ENCODE results near the gene SPTBN5.
A peak's percentile ranks its signal among the peaks of the same experiment; 100 is the strongest.

The SPTBN5 gene

DNA sequence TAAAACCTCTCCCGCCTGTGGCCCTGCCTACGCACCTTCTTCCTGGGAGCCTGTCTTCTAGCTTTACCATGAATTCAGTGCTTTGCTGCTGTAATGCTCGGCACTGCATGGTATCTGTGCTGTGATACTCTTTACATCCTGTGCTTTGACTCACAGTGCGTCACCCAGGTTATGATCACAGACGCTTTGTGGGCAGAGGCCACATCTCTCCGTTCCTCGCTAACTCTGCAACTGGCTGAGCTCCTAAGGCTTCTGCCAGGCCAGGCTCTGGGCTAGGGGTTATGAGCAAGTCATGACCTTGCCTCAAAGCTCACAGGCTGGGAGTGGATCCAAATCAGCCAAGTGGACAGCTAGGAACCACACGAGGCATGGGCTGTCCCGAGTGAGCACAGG lies 23.2 kb downstream of the SPTBN5 start:
- Mint-ChIP-seq H3K9me3 (no peaks in the 10 kb centered on the region), H3K36me3 (ENCODE audit: low read depth) (no peaks in the 10 kb centered on the region), H3K27ac (peak overlapping the region; percentile 93), H3K27me3 (ENCODE audit: low read depth, poor library complexity) (peaks cover 19% of the 10 kb centered on the region), H3K4me1 (peaks cover 44% of the 10 kb centered on the region), H3K4me3 (no peak overlapping the region)
- DNase-seq = no peak
- TF ChIP-seq, protein P1, sequence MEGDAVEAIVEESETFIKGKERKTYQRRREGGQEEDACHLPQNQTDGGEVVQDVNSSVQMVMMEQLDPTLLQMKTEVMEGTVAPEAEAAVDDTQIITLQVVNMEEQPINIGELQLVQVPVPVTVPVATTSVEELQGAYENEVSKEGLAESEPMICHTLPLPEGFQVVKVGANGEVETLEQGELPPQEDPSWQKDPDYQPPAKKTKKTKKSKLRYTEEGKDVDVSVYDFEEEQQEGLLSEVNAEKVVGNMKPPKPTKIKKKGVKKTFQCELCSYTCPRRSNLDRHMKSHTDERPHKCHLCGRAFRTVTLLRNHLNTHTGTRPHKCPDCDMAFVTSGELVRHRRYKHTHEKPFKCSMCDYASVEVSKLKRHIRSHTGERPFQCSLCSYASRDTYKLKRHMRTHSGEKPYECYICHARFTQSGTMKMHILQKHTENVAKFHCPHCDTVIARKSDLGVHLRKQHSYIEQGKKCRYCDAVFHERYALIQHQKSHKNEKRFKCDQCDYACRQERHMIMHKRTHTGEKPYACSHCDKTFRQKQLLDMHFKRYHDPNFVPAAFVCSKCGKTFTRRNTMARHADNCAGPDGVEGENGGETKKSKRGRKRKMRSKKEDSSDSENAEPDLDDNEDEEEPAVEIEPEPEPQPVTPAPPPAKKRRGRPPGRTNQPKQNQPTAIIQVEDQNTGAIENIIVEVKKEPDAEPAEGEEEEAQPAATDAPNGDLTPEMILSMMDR (IDR thresholded peaks at IDR 0.05) = no peak

GRCh38 chr15:41869770-41870688 lies 23.8 kb downstream of the SPTBN5 start:
- H3K27ac Mint-ChIP-seq = peak overlapping the region; percentile 93
- H3K9me3 Mint-ChIP-seq = no peaks in the 10 kb centered on the region
- peaks cover 15% of the 10 kb centered on the region for H3K27me3 Mint-ChIP-seq (ENCODE audit: low read depth, poor library complexity)
- H3K36me3 Mint-ChIP-seq (ENCODE audit: low read depth) = no peaks in the 10 kb centered on the region
- peaks cover 45% of the 10 kb centered on the region for H3K4me1 Mint-ChIP-seq
- TF ChIP-seq, protein P1 (IDR thresholded peaks at IDR 0.05) = no peak
- H3K4me3 Mint-ChIP-seq = no peak overlapping the region
- DNase-seq = no peak

DNA sequence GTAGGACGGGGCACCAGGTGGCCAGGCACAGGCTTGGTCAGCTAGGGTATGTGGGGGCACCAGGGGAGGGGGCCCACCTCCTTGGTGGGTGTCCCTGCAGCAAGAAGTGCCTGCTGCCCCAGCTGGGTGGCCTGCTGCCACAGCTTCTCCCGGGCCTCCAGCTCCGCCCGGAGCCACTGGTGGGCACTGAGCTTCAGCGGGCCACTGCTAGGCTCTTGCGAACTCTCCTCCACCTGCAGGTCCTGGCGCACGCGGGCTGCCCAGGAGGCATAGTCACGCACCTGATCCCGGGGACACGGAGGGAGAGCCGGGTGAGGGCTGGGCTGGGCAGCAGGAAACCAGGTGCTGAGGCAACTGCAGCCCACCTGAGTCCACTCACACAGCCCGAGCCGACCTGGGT lies 25.5 kb downstream of the SPTBN5 start:
- Mint-ChIP-seq H3K27me3 (ENCODE audit: low read depth, poor library complexity) (peaks cover 17% of the 10 kb centered on the region), H3K27ac (no peak overlapping the region), H3K36me3 (ENCODE audit: low read depth) (no peaks in the 10 kb centered on the region)

GRCh38 chr15:41866872-41867579 lies 26.8 kb downstream of the SPTBN5 start:
- no peak for DNase-seq
- H3K27me3 Mint-ChIP-seq (ENCODE audit: low read depth, poor library complexity) = peaks cover 5% of the 10 kb centered on the region
- no peaks in the 10 kb centered on the region for H3K9me3 Mint-ChIP-seq
- peak overlapping the region; percentile 64 for H3K4me3 Mint-ChIP-seq
- peak overlapping the region; percentile 83 for H3K27ac Mint-ChIP-seq
- no peaks in the 10 kb centered on the region for H3K36me3 Mint-ChIP-seq (ENCODE audit: low read depth)
- TF ChIP-seq, protein P1 (IDR thresholded peaks at IDR 0.05) = no peak
- peaks cover 63% of the 10 kb centered on the region for H3K4me1 Mint-ChIP-seq

More for the DNA sequence above, 25.5 kb downstream of the SPTBN5 start:
- no peaks in the 10 kb centered on the region for H3K9me3 Mint-ChIP-seq
- H3K4me1 Mint-ChIP-seq = peaks cover 51% of the 10 kb centered on the region
- TF ChIP-seq, protein P1 (IDR thresholded peaks at IDR 0.05) = no peak
- DNase-seq = no peak
- no peak overlapping the region for H3K4me3 Mint-ChIP-seq

- TF ChIP-seq, protein P1 (IDR thresholded peaks at IDR 0.05) = no peak
- H3K27me3 Mint-ChIP-seq (ENCODE audit: low read depth, poor library complexity) = peaks cover 5% of the 10 kb centered on the region
- no peaks in the 10 kb centered on the region for H3K36me3 Mint-ChIP-seq (ENCODE audit: low read depth)
Observed at GRCh38 chr15:41866263-41866703, 27.6 kb downstream of the SPTBN5 start.

More at GRCh38 chr15:41866263-41866703, 27.6 kb downstream of the SPTBN5 start:
- H3K9me3 Mint-ChIP-seq = no peaks in the 10 kb centered on the region
- no peak overlapping the region for H3K4me3 Mint-ChIP-seq
- peaks cover 69% of the 10 kb centered on the region for H3K4me1 Mint-ChIP-seq
- DNase-seq = peak; percentile 65
- H3K27ac Mint-ChIP-seq = no peak overlapping the region
